ENCODE measurements around the gene POU2F3.

POU2F3 gene

GRCh38 chr11:120342678-120343077 is 102.7 kb downstream of the POU2F3 start:
- DNase-seq, result no peak

- DNase-seq, result no peak
Observed at GRCh38 chr11:120343429-120343828, 103.5 kb downstream of the POU2F3 start.

GRCh38 chr11:120344302-120345004 is 104.5 kb downstream of the POU2F3 start:
- no peak for DNase-seq

GRCh38 chr11:120346233-120346632 is 106.3 kb downstream of the POU2F3 start:
- DNase-seq, result no peak

- no peak for DNase-seq
Observed at GRCh38 chr11:120350637-120351036, 110.7 kb downstream of the POU2F3 start.

- DNase-seq, result no peak
Observed at GRCh38 chr11:120352405-120352804, 112.5 kb downstream of the POU2F3 start.

- DNase-seq, result no peak
Observed at GRCh38 chr11:120354068-120354467, 114.1 kb downstream of the POU2F3 start.

- no peak for DNase-seq
Observed at GRCh38 chr11:120354779-120355178, 114.8 kb downstream of the POU2F3 start.

GRCh38 chr11:120357620-120358019 is 117.7 kb downstream of the POU2F3 start:
- no peak for DNase-seq

GRCh38 chr11:120358729-120359128 is 118.8 kb downstream of the POU2F3 start:
- no peak for DNase-seq

- DNase-seq, result no peak
Observed at GRCh38 chr11:120363436-120363835, 123.5 kb downstream of the POU2F3 start.

GRCh38 chr11:120365512-120365911 is 125.6 kb downstream of the POU2F3 start:
- DNase-seq, result no peak

Data from cerebellar nuclear complex (tissue), 1 donor.